Bronchial epithelial cell (primary cell): ENCODE data around the gene RUFY2. TPM values are rescaled to one million over a fixed set of nuclear protein-coding genes. Genes with fewer than 3 reads are reported as not detected.

Source experiments
- DNase-seq: peaks from one replicate; pipeline ENCODE4 v3.0.0-alpha.2; 2010; ENCODE audit warnings: low read depth
- FAIRE-seq: peaks from 2 replicates; lab custom pipeline; 2011; peaks lifted over from hg19 to GRCh38; lab: Jason Lieb, UNC
- H3K27me3 ChIP-seq: 2 replicates; pipeline ENCODE4 v1.5.1; 2011; ENCODE audit warnings: low read length; ENCODE audit not compliant: control insufficient read depth, insufficient read depth
- H3K36me3 ChIP-seq: 2 replicates; pipeline ENCODE4 v1.5.1; 2011; ENCODE audit warnings: low read length; ENCODE audit not compliant: control insufficient read depth, insufficient read depth
- H3K4me3 ChIP-seq: 2 replicates; pipeline ENCODE4 v1.5.1; 2011; ENCODE audit warnings: mild to moderate bottlenecking, low read depth, low read length, control low read depth
- CTCF ChIP-seq: IDR thresholded peaks from 2 replicates; pipeline ENCODE4 v1.5.1; 2011; ENCODE audit warnings: mild to moderate bottlenecking, moderate library complexity, low read length, control low read depth, inconsistent platforms; ENCODE audit not compliant: insufficient read depth, severe bottlenecking
- total RNA-seq: library from RNA; depleted of rRNA; stranded (reverse); fragments of >200 nt; gene quantifications from 2 replicates; pipeline ENCODE4 v1.2.1, GENCODE V29; 2014

Gene RUFY2
- total RNA-seq, 1 donor from 2014 or later: 18.7 TPM

- FAIRE-seq (no peak), DNase-seq (no peak)
- H3K27me3 ChIP-seq: no peaks in the 10 kb centered on the region
- no peaks in the 10 kb centered on the region for H3K36me3 ChIP-seq
- H3K4me3 ChIP-seq: no peak overlapping the region
- TF ChIP-seq CTCF: no peak
These were observed 105.8 kb downstream of the RUFY2 start for GRCh38 chr10:68301301-68301700.

- no peaks in the 10 kb centered on the region for H3K36me3 ChIP-seq
- TF ChIP-seq CTCF: no peak
- DNase-seq: no peak
- no peaks in the 10 kb centered on the region for H3K27me3 ChIP-seq
- FAIRE-seq: no peak
- H3K4me3 ChIP-seq: no peak overlapping the region
These were observed 110.0 kb downstream of the RUFY2 start for GRCh38 chr10:68296843-68297663.

Other genes starting within 250 kb of the RUFY2 start
- gene ATOH7, start 175.2 kb downstream of the RUFY2 start, total RNA-seq: under 0.01 TPM in 1 of 2 replicates, not detected in the other
- gene HNRNPH3, start 75.2 kb downstream of the RUFY2 start, total RNA-seq: 18.4 and 38.4 TPM in 2 replicates
- 0.53 and 2.4 TPM in 2 replicates for gene PBLD, start 74.3 kb downstream of the RUFY2 start, total RNA-seq
- gene DNA2, start 64.7 kb upstream of the RUFY2 start, total RNA-seq: 1.9 and 3.4 TPM in 2 replicates
- gene SLC25A16, start 120.2 kb upstream of the RUFY2 start, total RNA-seq: 11.9 and 23.2 TPM in 2 replicates
- gene TET1, start 153.1 kb upstream of the RUFY2 start, total RNA-seq: under 0.01 TPM in 2 replicates